SHP77 treated with DMSO at 0.1 percent for 48 hours (cell line): ENCODE data around the gene DTX2.
"Not testable (repeated sequence)": the region's sequence is repeated elsewhere in the genome, so short reads cannot be mapped to it uniquely, and the experiment has no call there.

Experiments used
- DNase-seq: peaks from one replicate; lab custom pipeline; 2025; lab: John Stamatoyannopoulos, UW

DTX2 gene

DNA sequence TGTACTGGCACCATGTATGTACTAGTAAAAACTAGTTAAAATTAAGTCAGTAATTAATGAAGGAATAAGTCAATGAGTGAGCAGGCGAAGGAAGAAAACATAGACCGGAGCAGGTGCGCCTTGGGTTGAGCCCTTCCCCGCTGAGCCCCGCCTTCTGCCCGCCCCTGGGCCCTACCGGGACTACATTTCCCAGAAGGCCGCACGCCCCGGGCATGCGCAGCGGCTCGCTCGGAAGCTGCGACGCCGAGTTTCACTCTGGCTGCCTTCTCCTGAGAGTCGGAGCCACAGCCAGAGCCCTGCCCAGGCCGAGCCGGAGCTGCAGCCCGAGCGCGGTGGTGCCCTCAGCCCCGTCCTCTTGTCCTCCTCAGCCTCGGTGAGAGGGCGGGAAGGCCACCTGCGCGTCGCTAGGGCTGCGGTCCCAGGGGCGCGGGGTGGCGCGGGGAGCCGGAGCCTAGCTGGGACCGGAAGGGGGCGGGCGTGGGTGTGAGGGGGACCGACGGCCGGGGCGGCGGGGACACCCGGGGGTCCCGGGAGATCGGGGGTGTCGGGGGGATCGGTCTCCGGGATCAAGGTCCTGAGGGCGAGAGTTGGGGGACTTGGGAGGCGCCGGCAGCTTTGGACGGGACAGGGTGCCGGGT lies at the start of gene DTX2:
Gene DTX2 (plus strand): TSS at position 246 of the 638 bp plus-strand sequence. CDS start 18,801 bp downstream, outside the sequence.
- DNase-seq: not testable (repeated sequence)

GRCh38 chr7:76412249-76412648 lies 49.3 kb upstream of the DTX2 start:
- no peak for DNase-seq

DNA sequence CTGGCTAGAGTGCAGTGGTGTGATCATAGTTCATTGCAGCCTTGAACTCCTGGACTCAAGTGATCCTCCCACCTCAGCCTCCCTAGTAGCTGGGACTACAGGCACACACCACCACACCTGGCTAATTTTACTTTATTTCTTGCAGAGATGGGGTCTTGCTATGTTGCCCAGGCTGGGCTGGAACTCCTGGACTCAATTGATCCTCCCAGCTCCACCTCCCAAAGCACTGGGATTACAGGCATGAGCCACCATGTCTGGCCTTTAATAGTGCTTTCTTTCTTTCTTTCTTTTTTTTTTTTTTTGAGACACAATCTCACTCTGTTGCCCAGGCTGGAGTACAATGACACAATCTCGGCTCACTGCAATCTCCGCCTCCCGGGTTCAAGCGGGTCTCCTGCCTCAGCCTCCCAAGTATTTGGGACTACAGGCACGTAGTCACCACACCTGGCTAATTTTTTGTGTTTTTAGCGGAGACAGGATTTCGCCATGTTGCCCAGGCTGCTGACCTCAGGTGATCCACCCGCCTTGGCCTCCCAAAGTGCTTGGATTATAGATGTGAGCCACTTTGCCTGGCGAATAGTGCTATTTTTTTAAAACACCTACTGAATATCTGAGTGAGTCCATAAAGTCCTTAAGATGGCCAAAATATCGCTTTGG lies 43.7 kb upstream of the DTX2 start:
- DNase-seq: not testable (repeated sequence)

DNA sequence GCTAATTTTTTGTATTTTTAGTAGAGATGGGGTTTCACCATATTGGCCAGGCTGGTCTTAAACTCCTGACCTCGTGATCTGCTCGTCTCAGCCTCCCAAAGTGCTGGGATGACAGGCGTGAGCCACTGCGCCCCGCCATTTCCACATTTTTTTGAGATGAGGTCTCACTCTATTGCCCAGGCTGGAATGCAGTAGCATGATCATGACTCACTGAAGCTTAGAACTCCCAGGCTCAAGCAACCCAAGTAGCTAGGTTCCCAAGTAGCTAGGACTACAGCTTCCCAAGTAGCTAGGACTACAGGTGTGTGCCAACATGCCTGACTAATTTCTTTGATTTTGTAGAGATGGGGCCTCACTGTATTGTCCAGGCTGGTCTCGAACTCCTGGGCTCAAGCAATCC lies 40.4 kb upstream of the DTX2 start:
- not testable (repeated sequence) for DNase-seq

DNA sequence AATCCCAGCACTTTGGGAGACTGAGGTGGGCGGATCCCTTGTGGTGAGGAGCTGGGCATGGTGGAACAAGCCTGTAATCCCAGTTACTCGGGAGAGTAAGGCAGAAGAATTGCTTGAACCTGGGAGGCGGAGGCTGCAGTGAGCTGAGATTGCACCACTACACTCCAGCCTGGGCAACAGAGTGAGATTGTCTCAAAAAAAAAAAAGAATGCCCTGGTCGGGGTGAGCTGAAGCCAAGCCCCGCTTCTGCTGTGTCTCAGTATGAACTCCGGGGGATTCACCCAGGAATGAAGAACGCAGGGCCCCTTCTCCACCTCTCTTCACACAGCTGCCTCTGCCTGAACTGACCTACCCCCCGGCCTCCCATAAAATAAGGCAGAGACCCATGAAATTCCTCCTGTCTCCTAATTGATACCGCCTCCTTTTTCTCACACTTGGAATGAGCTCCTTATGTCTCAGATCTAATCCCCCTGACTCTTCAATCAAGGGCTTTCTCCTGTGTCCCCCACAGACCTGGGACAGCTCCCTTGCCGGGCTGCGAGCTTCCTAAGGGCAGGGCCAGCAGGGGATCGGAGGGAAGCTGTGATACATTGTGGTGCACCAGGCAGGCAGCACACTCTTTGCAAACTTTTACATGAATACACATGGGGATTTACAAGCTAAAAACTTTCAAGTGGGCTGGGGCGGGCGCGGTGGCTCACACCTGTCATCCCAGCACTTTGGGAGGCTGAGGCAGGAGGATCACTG lies 37.7 kb upstream of the DTX2 start:
- no peak for DNase-seq

DNA sequence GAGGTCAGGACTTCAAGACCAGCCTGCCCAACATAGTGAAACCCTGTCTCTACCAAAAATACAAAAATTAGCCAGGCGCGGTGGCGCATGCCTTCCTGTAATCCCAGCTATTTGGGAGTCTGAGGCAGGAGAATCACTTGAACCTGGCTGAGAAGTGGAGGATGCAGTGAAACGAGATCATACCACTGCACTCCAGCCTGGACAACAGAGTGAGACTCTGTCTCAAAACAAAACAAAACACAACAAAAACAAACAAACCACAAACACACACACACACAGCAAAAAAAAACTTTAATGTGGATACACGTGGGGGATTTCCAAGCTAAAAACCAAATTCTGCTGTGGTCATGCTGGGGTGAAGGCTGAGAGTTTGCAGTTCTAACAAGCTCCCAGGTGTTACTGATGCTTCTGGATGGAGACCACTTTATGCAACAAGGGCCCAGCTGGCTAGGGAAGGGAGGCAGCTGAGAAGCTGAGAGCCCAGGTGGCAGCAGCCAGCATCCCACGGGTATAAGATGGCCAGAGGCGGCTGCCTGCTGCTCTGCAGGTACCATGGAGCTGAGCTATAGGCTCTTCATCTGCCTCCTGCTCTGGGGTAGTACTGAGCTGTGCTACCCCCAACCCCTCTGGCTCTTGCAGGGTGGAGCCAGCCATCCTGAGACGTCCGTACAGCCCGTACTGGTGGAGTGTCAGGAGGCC lies 36.9 kb upstream of the DTX2 start, which contains the start of gene ZP3:
Gene ZP3 (plus strand): TSS at position 538 of the 699 bp plus-strand sequence. CDS start 15 bp downstream, at position 553.
- no peak for DNase-seq

- no peak for DNase-seq
Observed at GRCh38 chr7:76425156-76425555, 36.4 kb upstream of the DTX2 start.

DNA sequence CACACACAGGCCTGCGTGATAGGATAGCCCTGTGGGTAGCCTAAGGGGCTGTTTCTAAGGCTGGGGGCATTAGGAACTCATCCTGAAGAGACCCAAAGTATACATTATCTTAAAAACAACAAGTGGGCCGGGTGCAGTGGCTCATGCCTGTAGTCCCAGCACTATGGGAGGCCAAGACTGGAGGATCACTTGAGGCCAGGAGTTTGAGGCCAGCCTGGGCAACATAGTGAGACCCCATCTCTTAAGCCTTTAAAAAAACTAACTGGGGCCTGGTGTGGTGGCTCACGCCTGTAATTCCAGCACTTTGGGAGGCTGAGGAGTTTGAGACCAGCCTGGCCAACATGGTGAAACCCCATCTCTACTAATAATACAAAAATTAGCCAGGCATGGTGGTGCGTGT lies 36.0 kb upstream of the DTX2 start:
- not testable (repeated sequence) for DNase-seq

GRCh38 chr7:76426246-76426645 lies 35.3 kb upstream of the DTX2 start:
- DNase-seq: no peak

- DNase-seq: no peak
Observed at GRCh38 chr7:76427635-76428034, 33.9 kb upstream of the DTX2 start.

GRCh38 chr7:76428149-76428823 lies 33.2 kb upstream of the DTX2 start:
- DNase-seq: no peak

- DNase-seq: no peak
Observed at GRCh38 chr7:76428868-76429805, 32.4 kb upstream of the DTX2 start.

DNA sequence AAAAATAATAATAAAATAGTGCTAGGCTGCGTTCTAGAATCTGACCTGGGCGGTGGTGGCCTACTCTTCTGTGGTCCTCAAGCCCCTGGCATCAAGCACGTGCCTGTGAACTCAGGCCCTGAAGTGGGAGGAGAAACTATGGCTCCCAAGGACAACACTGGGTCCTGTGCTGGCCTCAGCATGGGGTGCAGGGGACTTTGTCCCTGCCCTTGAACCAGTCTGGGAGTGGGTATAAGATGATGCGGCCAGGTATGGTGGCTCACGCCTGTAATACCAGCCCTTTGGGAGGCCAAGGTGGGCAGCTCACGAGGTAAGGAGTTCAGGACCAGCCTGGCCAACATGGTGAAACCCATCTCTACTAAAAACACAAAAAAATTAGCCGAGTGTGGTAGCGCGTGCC lies 31.3 kb upstream of the DTX2 start:
- no peak for DNase-seq

DNA sequence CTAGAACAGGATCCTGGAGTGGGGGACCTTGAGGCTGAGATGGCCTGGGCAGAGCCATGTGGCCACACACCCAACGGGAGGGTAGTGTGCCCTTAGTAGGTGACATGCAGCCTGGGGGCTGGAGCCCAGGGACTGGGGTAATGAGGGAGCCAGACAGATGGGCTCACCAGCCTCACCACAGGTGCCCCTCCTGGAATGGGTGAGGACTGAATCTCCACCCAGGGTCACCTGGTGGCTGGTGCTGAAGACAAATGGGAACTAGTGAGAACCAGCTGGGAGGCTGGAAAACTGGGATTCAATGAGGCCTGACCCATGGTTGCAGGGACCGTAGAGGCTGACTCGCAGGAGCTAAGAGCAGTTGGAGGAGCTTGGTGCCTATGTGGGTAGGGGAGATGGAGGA lies 30.7 kb upstream of the DTX2 start:
- no peak for DNase-seq

DNA sequence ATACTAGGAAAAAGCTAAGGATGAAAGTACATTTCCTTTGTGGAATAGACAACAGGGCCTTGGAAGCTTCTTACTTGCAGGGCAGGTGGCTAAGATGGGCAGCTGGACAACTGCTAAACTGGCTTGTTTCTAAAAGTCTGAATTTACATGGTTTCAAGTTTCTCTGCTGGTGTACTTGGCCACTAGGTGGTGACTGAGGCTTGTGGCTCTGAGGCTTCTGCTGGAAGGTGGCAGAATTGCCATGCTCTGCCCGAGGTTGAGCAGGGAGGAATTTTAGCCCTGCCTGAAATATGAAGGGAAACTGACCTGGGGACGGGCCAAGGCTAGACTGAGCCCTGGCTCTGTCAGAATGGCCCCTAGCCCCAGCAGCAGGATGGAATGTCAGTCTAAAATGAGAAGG lies 23.6 kb upstream of the DTX2 start:
- DNase-seq: not testable (repeated sequence)

DNA sequence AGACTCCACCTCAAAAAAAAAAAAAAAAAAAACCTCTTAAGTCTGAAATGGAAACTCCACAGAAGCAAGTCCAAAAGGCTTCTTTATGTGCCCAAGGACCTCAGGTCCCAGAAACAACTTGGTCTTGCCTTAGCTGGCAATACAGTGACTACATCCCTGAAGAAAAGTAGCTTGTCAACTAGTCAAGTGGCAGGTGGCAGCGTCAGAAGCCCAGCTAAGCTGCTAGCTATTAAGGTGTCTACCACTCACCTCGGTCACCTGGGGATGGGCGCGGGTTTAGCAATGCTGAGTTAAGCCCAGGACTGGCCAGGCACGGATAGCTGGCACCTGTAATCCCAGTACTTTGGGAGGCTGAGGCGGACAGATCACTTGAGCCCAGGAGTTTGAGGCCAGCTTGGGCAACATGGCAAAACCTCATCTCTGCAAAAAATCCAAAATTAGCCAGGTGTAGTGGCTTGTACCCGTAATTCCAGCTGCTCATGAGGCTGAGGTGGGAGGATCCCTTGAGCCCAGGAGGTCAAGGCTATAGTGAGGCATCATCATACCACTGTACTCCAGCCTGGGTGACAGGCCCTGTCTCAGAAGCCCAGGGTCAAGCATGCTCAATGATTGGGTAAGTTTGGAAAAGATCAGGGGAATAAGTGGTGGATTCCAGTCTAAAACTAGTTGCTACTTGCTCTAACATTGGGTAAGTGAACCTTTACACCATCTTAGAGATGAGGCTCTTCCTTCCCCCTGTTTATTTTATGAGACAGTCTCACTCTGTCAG lies 22.2 kb upstream of the DTX2 start:
- not testable (repeated sequence) for DNase-seq

DNA sequence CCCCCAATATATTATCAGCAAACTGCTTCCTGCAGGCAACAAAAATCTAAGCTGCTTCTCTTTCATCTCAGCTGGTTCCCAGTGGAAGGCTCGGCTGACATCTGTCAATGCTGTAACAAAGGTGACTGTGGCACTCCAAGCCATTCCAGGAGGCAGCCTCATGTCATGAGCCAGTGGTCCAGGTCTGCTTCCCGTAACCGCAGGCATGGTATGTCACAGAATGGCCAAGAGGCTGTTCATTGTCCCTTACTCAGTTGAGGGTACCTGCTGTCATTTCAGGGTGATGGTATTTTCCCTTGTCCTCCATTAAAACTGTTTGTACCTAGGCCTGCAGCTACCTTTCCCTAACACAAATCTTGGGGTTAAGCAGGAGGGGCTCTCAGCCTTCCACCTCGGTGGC lies 21.1 kb upstream of the DTX2 start:
- not testable (repeated sequence) for DNase-seq

- not testable (repeated sequence) for DNase-seq
Observed at GRCh38 chr7:76441792-76442191, 19.7 kb upstream of the DTX2 start.

DNA sequence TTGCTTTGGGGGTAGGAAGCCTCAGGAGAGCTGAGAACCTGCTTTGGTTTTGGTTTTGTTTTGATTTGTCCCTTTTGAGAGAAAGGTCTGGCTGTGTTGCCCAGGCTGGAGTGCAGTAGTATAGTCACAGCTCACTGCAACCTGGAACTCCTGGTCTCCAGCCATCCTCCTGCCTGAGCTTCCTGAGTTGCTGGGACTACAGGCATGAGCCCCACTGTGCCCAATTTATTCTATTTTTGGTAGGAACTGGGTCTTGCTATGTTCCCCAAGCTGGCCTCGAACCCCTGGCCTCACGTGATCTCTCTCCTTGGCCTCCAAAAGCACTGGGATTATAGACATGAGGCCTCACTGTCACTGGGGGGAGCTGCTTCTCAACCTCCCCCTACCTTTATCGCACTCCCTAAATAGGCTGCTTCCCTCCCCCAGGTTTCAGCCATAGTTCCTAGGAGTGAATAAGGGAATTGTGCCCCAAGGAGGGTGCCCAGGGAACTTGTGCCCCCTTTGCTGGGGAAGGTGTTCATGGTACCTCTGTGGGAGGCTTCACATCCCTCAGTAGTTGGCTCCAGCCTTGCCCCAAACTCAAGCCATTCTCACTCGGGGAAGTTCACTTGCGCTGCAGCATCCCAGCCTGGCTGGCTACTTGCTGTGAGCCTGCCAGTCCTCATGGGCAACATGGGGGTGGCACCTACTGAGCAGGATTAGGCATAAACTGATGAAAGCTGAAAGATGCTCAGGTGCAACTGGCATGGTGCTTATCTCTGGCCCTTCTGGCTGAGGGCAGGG lies 18.7 kb upstream of the DTX2 start:
- not testable (repeated sequence) for DNase-seq
